NCI-H510A (cell line): ENCODE data around the gene TCEAL1.
"Not testable (repeated sequence)": the region's sequence is repeated elsewhere in the genome, so short reads cannot be mapped to it uniquely, and the experiment has no call there.

ENCODE experiments used
- DNase-seq: peaks from one replicate; lab custom pipeline; 2025; lab: John Stamatoyannopoulos, UW

The TCEAL1 gene, protein sequence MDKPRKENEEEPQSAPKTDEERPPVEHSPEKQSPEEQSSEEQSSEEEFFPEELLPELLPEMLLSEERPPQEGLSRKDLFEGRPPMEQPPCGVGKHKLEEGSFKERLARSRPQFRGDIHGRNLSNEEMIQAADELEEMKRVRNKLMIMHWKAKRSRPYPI

GRCh38 chrX:103628386-103629317, at the start of gene TCEAL1:
TCEAL1 (plus strand) TSS chrX:103628975; CDS start chrX:103629917, 942 bp downstream.
- DNase-seq, result peak; percentile 22

- DNase-seq, result no peak
These were observed 44.2 kb upstream of the TCEAL1 start for GRCh38 chrX:103584596-103584995.

- peak; percentile 34 for DNase-seq
These were observed 43.1 kb upstream of the TCEAL1 start, which contains the start of gene TCEAL4 for GRCh38 chrX:103585411-103586313. TCEAL4 (plus strand) TSS chrX:103585515; CDS start chrX:103586676, 1,161 bp downstream.

- no peak for DNase-seq
These were observed 42.5 kb upstream of the TCEAL1 start for GRCh38 chrX:103586314-103586646.

DNA sequence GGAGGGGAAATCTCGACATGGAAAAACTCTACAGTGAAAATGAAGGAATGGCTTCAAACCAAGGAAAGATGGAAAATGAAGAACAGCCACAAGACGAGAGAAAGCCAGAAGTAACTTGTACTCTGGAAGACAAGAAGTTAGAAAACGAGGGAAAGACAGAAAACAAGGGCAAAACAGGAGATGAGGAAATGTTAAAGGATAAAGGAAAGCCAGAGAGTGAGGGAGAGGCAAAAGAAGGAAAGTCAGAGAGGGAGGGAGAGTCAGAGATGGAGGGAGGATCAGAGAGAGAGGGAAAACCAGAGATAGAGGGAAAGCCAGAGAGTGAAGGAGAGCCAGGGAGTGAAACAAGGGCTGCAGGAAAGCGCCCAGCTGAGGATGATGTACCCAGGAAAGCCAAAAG, 42.1 kb upstream of the TCEAL1 start:
- no peak for DNase-seq

GRCh38 chrX:103592295-103592694, 36.5 kb upstream of the TCEAL1 start:
- not testable (repeated sequence) for DNase-seq

GRCh38 chrX:103595202-103595601, 33.6 kb upstream of the TCEAL1 start:
- DNase-seq, result not testable (repeated sequence)

GRCh38 chrX:103607364-103608305, 21.1 kb upstream of the TCEAL1 start, which contains the start of gene TCEAL3:
TCEAL3 (plus strand) TSS chrX:103607963; CDS start chrX:103609065, 1,102 bp downstream.
- DNase-seq, result peak; percentile 18

DNA sequence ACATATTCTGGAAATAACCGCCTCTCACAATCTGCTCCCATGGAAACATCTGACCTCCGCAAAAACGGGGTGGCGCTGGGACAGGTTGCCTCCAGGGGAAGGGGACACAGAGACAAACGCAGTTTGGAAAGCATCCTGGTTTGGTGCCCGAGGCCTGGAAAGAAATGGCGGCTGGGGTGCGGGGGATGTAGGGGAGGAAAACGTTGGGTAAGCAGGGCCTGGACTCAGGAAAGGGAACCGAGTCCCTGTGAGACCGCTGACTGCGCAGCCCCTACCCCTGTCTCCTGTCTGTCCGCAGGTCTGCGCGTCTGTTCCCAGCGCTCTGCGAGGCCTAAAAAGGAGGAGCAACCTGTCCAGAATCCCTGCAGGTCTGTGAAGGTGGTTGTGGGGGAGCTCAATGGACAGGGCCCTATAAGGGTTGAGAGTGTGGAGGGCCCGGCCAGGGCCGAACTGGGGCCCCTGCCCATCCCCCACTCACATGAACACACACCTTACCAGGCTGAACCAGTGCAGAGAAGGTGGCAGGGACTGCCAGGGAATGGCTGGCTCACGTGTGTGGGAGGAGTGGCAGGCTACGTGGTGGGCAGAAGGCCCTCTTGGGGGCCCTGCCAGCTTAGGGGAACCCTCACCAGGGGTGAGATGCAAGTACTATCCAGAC, 20.3 kb upstream of the TCEAL1 start:
- DNase-seq, result peak; percentile 2

DNA sequence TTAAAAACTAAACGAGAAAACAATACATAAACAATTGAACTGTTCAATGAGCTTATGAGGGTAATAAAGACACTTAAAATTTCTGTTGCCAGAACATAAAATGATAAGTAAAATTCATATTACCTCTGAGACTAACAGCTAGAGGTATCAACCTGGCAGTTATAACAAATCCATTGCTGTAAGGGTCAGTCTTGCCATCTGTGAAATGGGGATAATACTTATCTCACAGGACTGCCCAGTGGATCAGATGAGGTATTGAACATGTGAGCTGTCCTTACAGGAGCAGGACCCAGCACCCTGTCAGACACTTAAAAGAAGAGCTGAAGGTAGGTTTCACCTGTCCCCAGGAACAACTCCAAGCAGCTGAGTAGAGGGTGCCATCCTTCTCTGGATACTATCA, 18.5 kb upstream of the TCEAL1 start:
- no peak for DNase-seq

DNA sequence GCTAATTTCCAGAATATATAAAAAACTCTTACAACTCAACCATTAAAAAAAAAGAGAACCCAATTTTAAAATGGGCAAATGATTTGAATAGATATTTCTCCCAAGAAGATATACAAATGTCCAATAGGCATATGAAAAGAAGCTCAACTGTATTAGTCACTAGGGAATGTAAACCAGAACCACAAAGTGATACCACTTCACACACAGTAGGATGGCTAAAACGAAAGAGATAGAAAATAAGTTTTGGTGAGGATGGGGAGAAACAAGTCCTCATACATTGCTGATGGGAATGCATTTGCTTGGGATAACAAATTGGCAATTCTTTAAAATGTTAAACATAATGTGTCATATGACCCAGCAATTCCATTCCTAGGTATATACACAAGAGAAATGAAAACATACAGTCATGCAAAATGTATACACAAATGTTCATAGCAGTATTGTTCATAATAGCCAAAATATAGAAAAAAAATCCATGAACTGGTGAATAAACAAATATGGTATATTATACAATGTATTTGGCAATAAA, 15.3 kb upstream of the TCEAL1 start:
- no peak for DNase-seq

DNA sequence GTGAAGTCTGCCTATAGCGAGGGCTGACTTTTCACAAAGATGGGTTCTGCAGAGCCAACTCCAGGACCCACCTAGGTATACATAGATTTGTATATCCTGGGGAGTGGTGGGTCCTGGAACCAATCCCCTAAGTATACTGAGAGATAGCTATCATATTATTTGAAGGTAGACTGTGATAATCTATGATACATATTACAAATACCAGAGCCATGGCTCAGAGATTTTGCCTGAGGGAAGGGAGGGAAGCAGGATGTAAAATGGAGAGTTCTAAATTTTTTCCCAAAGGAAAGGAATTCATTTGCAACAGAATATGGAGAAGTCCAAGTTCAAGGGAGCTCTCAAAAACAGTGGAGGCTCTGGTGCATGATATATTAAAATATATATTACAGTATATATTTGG, 13.8 kb upstream of the TCEAL1 start:
- no peak for DNase-seq

DNA sequence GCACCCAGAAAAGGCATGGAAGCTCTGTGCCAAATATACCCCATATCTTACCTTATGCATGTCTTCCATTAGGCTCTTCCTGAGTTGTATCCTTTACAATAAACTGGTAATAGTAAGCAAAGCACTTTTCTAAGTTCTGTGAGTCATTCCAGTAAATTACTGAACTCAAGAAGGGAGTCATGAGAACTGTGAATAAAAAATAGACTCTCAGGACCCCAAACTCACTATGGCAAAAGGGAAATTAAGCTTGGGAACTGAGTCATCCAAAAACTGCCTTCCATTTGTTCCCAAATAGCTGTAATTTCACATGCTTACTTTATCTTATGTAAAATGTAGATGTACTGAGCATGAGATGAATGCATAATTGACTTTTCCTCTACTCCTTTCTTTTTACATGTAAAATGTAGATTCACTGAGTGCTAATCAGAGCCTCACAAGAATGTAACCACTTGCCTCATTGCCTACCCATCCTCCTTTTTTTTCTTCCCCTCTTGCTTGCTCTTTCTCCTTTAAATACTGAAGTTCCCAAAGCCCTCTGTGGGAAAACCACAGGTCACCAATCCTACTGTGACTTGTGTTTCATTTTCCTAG, 12.9 kb upstream of the TCEAL1 start:
- no peak for DNase-seq

DNA sequence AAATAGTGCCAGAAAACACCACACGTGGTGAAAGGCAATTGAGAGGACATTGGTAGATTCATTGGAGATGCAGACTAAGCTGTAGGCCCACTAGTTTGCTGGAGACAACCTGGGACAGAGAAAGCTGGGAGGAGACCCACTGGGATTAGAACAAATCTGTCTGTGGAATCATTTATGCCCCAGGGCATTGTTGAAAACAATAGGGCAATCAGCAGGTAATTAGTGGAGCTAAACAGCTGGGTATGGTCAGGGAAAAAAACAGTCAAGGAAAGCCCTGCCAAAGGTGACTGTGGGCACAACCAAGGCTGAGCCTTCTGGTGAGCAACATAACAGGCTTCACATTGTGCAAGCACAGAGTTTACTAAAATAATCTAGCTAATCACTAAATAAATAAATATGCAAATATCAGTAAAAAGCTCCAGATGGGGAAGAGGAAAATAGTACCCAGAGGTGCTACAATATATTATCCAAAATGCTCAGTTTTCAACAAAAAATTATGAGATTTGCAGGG, 12.0 kb upstream of the TCEAL1 start:
- no peak for DNase-seq

DNA sequence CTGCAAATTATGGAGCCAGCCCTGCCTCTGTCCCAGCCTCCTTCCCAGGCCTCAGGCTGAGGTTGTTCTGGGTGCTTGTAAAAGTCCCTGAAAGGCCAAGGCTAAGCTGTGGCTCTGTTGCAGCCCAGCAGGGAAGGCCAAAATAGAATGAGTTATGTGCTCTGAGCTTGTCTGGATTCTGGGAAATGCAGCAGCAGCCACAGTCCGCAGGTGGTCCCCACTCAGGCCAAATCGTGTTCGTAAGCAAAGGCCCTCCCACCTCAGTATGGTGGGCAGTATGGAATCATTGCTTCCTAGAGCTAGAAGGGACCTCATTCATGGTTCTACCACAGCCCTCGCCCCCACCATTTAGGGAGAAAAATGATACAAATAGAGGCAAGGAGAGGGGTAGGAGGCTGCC, 4.7 kb upstream of the TCEAL1 start:
- DNase-seq, result no peak

DNA sequence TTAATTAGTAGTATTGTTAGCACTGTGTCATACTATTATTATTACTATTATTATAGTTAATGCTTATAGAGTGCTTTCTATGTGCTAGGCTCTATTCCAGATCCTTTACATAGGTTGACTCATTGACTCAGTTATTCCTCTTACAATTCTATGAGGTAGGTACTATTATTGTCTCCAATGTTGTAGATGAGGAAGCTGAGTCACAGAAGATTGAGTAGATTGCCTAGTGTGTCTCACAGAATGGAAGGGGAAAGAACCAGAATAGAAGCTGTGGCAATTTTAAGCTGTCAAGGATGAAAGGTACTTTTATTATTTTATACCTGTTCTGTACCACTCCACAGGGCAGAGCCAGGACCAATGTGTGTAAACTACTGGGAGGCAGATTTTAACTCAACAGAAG, 1.9 kb upstream of the TCEAL1 start:
- no peak for DNase-seq

GRCh38 chrX:103629318-103630170, 769 bp downstream of the TCEAL1 start:
- DNase-seq, result peak; percentile 51

DNA sequence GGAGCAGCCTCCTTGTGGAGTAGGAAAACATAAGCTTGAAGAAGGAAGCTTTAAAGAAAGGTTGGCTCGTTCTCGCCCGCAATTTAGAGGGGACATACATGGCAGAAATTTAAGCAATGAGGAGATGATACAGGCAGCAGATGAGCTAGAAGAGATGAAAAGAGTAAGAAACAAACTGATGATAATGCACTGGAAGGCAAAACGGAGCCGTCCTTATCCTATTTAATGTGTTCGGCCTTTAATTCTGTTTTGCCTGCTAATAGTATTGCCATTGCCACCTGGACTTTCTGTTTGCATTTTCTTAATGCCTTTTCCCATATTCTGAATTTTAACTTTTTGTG, 1.4 kb downstream of the TCEAL1 start:
- no peak for DNase-seq

GRCh38 chrX:103631145-103631544, 2.4 kb downstream of the TCEAL1 start:
- DNase-seq, result no peak
